DOHH2 (cell line): ENCODE results near the gene PNLIPRP3.

Experiments
- CTCF ChIP-seq: fragments of 200-600 bp; sonication (generic); IDR thresholded peaks from one replicate; pipeline ENCODE4 v1.5.1; 2014; ENCODE audit warnings: antibody characterized with exemption, mild to moderate bottlenecking, low read depth, low read length; ENCODE audit not compliant: poor library complexity, severe bottlenecking
- EZH2phosphoT487 ChIP-seq: fragments of 200-600 bp; sonication (generic); IDR thresholded peaks from 2 replicates; pipeline ENCODE4 v1.6.1; 2017; ENCODE audit warnings: borderline replicate concordance, mild to moderate bottlenecking, antibody characterized with exemption, low read length, moderate library complexity, mixed read lengths

- TF ChIP-seq EZH2phosphoT487 (no peak), CTCF (no peak)
Measured at GRCh38 chr10:116464257-116464656, 36.6 kb downstream of the PNLIPRP3 start.
